HG03520 (cell line): ENCODE measurements around the gene SENP2.

Experiments used
- ATAC-seq: cut with Tn5 transposase; IDR thresholded peaks from one replicate; pipeline ENCODE4 v1.9.1; 2021; ENCODE audit warnings: mild to moderate bottlenecking, moderate library complexity; ENCODE audit not compliant: unreplicated experiment

The SENP2 gene

GRCh38 chr3:185677146-185677829 lies 91.2 kb downstream of the SENP2 start:
- no peak for ATAC-seq

GRCh38 chr3:185678027-185678426 lies 91.9 kb downstream of the SENP2 start:
- no peak for ATAC-seq

- no peak for ATAC-seq
Observed at GRCh38 chr3:185680231-185680630, 94.1 kb downstream of the SENP2 start.
